Measurements from ENCODE around the gene TSPAN14.

DNA sequence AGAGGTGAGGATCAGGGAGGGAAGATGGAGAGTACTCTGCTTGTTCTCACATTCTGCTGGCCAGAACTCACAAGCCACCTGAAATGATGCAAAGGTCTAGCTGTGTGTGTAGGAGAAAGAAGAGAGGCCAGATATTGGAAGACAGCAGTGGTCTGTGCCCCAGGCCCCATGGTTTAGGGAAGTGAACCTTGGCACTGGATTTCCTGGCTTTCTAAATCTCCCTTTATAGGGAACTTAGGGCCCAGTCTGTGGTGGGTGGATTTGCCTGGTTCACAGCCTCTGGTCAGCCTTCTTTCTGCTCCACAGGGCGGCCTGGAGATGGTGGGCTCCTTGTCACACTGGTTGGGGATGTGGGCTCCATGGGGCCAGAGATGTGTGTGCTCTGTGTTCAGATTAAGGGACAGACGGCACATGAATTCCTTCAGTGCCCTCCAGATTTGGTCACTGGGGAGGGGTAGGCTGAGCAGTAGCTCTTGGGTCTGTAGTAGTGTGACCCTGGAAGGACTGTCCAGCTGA lies 74.1 kb downstream of the TSPAN14 start:
- TF ChIP-seq, protein P1, sequence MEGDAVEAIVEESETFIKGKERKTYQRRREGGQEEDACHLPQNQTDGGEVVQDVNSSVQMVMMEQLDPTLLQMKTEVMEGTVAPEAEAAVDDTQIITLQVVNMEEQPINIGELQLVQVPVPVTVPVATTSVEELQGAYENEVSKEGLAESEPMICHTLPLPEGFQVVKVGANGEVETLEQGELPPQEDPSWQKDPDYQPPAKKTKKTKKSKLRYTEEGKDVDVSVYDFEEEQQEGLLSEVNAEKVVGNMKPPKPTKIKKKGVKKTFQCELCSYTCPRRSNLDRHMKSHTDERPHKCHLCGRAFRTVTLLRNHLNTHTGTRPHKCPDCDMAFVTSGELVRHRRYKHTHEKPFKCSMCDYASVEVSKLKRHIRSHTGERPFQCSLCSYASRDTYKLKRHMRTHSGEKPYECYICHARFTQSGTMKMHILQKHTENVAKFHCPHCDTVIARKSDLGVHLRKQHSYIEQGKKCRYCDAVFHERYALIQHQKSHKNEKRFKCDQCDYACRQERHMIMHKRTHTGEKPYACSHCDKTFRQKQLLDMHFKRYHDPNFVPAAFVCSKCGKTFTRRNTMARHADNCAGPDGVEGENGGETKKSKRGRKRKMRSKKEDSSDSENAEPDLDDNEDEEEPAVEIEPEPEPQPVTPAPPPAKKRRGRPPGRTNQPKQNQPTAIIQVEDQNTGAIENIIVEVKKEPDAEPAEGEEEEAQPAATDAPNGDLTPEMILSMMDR (IDR thresholded peaks at IDR 0.05): no peak
- no peak for TF ChIP-seq POLR2A (IDR thresholded peaks at IDR 0.05)

All from adrenal gland (tissue), 5 donors.